Keratinocyte (primary cell): ENCODE data around the gene SHLD2.

ENCODE experiments used
- CTCF ChIP-seq, 3 experiments: IDR thresholded peaks in 1 of 3; conservative IDR thresholded peaks in 1 of 3; optimal IDR thresholded peaks in 1 of 3; 2 replicates in 2 of 3; 3 replicates in 1 of 3; pipeline versions ENCODE3 to v1.5.1; 2011; ENCODE audit warnings: low read length in 3 of 3, mild to moderate bottlenecking in 3 of 3, moderate library complexity in 2 of 3, control low read depth in 1 of 3, inconsistent platforms in 1 of 3; ENCODE audit not compliant: insufficient read depth in 2 of 3; ENCODE audit errors: extremely low read depth in 1 of 3
- EZH2 ChIP-seq: IDR thresholded peaks from one replicate; pipeline ENCODE4 v1.6.1; 2012; ENCODE audit warnings: inconsistent platforms, mild to moderate bottlenecking, low read length, moderate library complexity

- TF ChIP-seq CTCF (optimal IDR thresholded peaks at IDR 0.05 in 1 of 3, IDR thresholded peaks at IDR 0.05 in 1 of 3, conservative IDR thresholded peaks at IDR 0.05 in 1 of 3; ENCODE audit: extremely low read depth in 1 of 3, insufficient read depth in 2 of 3, low read length in 3 of 3), result no peak
- no peak for TF ChIP-seq EZH2
These were observed 4.2 kb upstream of the SHLD2 start for GRCh38 chr10:87090779-87091178.
